Measurements from ENCODE around the gene P2RY4.

DNA sequence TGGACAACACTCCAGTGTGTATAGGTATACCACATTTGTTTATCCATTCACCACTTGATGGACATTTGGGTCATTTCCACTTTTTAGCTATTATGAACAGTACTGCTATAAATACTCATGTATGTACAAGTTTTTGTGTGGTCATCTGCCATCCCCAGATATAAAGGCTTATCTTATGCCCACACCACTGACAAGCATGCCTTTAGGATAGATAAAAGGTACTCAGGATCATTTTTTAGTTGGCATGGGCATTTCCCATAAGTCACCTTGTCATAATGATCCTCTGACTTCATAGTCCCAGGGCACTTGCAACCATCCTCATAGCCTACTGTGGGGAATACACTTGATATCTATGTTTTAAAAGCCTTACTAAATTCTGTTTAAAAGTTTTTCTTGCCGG is 19.3 kb downstream of the P2RY4 start:
- TF ChIP-seq, protein P1, sequence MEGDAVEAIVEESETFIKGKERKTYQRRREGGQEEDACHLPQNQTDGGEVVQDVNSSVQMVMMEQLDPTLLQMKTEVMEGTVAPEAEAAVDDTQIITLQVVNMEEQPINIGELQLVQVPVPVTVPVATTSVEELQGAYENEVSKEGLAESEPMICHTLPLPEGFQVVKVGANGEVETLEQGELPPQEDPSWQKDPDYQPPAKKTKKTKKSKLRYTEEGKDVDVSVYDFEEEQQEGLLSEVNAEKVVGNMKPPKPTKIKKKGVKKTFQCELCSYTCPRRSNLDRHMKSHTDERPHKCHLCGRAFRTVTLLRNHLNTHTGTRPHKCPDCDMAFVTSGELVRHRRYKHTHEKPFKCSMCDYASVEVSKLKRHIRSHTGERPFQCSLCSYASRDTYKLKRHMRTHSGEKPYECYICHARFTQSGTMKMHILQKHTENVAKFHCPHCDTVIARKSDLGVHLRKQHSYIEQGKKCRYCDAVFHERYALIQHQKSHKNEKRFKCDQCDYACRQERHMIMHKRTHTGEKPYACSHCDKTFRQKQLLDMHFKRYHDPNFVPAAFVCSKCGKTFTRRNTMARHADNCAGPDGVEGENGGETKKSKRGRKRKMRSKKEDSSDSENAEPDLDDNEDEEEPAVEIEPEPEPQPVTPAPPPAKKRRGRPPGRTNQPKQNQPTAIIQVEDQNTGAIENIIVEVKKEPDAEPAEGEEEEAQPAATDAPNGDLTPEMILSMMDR (IDR thresholded peaks at IDR 0.05), result no peak
- no peak for TF ChIP-seq EZH2 (IDR thresholded peaks at IDR 0.05; ENCODE audit: borderline replicate concordance, insufficient read depth, low read depth, low read length, poor library complexity, severe bottlenecking)
